K562 (cell line): ENCODE measurements around the gene TSPOAP1. TPM values are rescaled to one million over a fixed set of nuclear protein-coding genes. Genes with fewer than 3 reads are reported as not detected.

ENCODE experiments used
- ARID2 ChIP-seq: fragments of 450-650 bp; IDR thresholded peaks from 2 replicates; pipeline ENCODE4 v1.6.1; 2017; ENCODE audit warnings: antibody characterized with exemption, mild to moderate bottlenecking
- BHLHE40 ChIP-seq: IDR thresholded peaks from 2 replicates; pipeline ENCODE4 v1.6.1; 2011; ENCODE audit warnings: low read length, improper control_type of control experiment
- DPF2 ChIP-seq: fragments of 450-650 bp; IDR thresholded peaks from 2 replicates; pipeline ENCODE4 v1.6.1; 2016
- FOXM1 ChIP-seq, 2 experiments: fragments of 450-650 bp in 1 of 2; sonication (generic) in 1 of 2; formaldehyde crosslinking in 1 of 2; IDR thresholded peaks; 2 replicates each; pipeline versions ENCODE4 v1.6.1 to v1.9.0; 2017 to 2022; ENCODE audit warnings: low read depth in 2 of 2, mild to moderate bottlenecking in 2 of 2, missing genetic modification reagents in 1 of 2, moderate library complexity in 1 of 2
- NFXL1 ChIP-seq: fragments of 450-650 bp; formaldehyde crosslinking; IDR thresholded peaks from 2 replicates; pipeline ENCODE4 v1.4.0; 2021; ENCODE audit warnings: mild to moderate bottlenecking
- POLR2A ChIP-seq: fragments of 450-650 bp; conservative IDR thresholded peaks from 2 replicates; pipeline ENCODE4 v1.6.1; 2016
- SMARCB1 ChIP-seq: IDR thresholded peaks from 2 replicates; pipeline ENCODE4 v1.6.1; 2011; ENCODE audit warnings: improper control_type of control experiment, low read depth; ENCODE audit not compliant: insufficient read length
- TAF9B ChIP-seq: fragments of 450-650 bp; IDR thresholded peaks from 2 replicates; pipeline ENCODE4 v1.6.1; 2018; ENCODE audit warnings: mild to moderate bottlenecking; ENCODE audit not compliant: partially characterized antibody
- TEAD2 ChIP-seq: fragments of 450-650 bp; IDR thresholded peaks from 2 replicates; pipeline ENCODE4 v1.6.1; 2016; ENCODE audit warnings: missing genetic modification characterization, control low read depth, missing compliant biosample characterization
- ZBTB7A ChIP-seq: IDR thresholded peaks from 2 replicates; pipeline ENCODE4 v1.6.1; 2011; ENCODE audit warnings: low read depth, mild to moderate bottlenecking, low read length, moderate library complexity, borderline replicate concordance; ENCODE audit not compliant: control insufficient read depth
- ZNF253 ChIP-seq: fragments of 250-450 bp; sonication (Bioruptor Pico); conservative IDR thresholded peaks from 2 replicates; pipeline ENCODE4 v1.6.1; 2021; ENCODE audit warnings: mild to moderate bottlenecking
- ZNF551 ChIP-seq: fragments of 250-450 bp; sonication (Bioruptor Pico); IDR thresholded peaks from 2 replicates; pipeline ENCODE4 v1.5.0; 2021; ENCODE audit warnings: mild to moderate bottlenecking, moderate library complexity
- ZNF75A ChIP-seq: fragments of 450-650 bp; formaldehyde crosslinking; IDR thresholded peaks from 2 replicates; pipeline ENCODE4 v1.4.0; 2020; ENCODE audit warnings: mild to moderate bottlenecking
- polyA plus RNA-seq, 8 experiments: library from polyadenylated mRNA; depleted of rRNA in 4 of 8; stranded (reverse) in 5 of 8; unstranded in 3 of 8; fragments of >200 nt; fragmentation: Nextera tagmentation in 2 of 8; fragmentation: Illumina TruSeq in 1 of 8; extraction: Ambion mirVana in 2 of 8; extraction: Trizol in 1 of 8; gene quantifications; 2 replicates each; pipeline versions ENCODE4 v1.2.1 to v1.2.3, GENCODE V29; 2011 to 2014; ENCODE audit warnings: inconsistent platforms in 1 of 8, missing spikeins in 1 of 8
- total RNA-seq, 7 experiments: library from RNA; depleted of rRNA in 6 of 7; stranded (reverse); fragments of >200 nt in 6 of 7; fragmentation: Illumina TruSeq in 2 of 7; extraction: Trizol in 2 of 7; gene quantifications; 2 replicates each; pipeline versions ENCODE4 v1.2.1 to v1.2.3, GENCODE V29; 2011 to 2021; ENCODE audit warnings: low replicate concordance in 1 of 7
- TF ChIP-seq, protein P1 (sequence below): fragments of 250-450 bp; sonication (Bioruptor Pico); IDR thresholded peaks from 2 replicates; pipeline ENCODE4 v1.4.0; 2020
- TF ChIP-seq, protein P2 (sequence below): sonication (generic); formaldehyde crosslinking; IDR thresholded peaks from 2 replicates; pipeline ENCODE4 v1.8.0; 2022; ENCODE audit warnings: missing genetic modification reagents, mild to moderate bottlenecking, borderline replicate concordance
- TF ChIP-seq, protein P3 (sequence below): fragments of 450-650 bp; IDR thresholded peaks from 2 replicates; pipeline ENCODE4 v1.6.1; 2016; ENCODE audit warnings: mild to moderate bottlenecking

Gene TSPOAP1
- total and polyA plus RNA-seq, 9 of the 15 experiments (the other 6 are each of a cell fraction or from before 2014, with no cell fraction given) = 0.87 to 3.9 (median 1.8) TPM; not detected in 2

DNA sequence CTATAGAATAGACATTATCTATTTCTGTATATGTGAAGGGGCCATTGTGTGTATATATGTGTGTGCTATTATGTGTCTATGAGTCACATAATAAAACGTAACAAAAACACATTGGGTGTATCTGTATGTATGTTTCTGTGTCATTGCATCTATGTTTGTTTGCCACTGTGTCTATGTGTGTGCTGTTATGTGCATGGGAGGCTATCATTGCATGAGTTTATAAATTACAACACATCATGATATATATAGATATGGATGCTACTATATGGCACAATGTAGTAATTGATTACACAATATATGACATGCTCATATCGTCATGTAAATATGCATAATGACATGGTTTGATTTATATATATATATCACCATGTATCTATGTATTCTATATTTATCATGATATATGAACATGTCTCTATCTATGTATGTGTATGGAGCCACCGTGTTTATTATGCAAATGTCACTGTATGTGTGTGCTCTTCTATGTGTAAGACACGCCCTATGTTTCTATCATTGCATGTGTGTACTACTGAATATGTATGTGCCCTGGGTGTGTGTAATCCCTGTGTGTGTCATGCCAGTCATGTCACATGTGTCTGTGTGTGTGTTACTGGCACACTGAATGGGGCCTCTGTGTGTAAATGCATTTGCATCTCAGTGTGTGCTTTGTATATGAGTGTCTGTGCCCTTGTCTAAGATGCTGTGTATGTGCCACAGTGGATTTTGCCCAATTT is 1.4 kb upstream of the TSPOAP1 start (continued):
- TF ChIP-seq, protein P1, sequence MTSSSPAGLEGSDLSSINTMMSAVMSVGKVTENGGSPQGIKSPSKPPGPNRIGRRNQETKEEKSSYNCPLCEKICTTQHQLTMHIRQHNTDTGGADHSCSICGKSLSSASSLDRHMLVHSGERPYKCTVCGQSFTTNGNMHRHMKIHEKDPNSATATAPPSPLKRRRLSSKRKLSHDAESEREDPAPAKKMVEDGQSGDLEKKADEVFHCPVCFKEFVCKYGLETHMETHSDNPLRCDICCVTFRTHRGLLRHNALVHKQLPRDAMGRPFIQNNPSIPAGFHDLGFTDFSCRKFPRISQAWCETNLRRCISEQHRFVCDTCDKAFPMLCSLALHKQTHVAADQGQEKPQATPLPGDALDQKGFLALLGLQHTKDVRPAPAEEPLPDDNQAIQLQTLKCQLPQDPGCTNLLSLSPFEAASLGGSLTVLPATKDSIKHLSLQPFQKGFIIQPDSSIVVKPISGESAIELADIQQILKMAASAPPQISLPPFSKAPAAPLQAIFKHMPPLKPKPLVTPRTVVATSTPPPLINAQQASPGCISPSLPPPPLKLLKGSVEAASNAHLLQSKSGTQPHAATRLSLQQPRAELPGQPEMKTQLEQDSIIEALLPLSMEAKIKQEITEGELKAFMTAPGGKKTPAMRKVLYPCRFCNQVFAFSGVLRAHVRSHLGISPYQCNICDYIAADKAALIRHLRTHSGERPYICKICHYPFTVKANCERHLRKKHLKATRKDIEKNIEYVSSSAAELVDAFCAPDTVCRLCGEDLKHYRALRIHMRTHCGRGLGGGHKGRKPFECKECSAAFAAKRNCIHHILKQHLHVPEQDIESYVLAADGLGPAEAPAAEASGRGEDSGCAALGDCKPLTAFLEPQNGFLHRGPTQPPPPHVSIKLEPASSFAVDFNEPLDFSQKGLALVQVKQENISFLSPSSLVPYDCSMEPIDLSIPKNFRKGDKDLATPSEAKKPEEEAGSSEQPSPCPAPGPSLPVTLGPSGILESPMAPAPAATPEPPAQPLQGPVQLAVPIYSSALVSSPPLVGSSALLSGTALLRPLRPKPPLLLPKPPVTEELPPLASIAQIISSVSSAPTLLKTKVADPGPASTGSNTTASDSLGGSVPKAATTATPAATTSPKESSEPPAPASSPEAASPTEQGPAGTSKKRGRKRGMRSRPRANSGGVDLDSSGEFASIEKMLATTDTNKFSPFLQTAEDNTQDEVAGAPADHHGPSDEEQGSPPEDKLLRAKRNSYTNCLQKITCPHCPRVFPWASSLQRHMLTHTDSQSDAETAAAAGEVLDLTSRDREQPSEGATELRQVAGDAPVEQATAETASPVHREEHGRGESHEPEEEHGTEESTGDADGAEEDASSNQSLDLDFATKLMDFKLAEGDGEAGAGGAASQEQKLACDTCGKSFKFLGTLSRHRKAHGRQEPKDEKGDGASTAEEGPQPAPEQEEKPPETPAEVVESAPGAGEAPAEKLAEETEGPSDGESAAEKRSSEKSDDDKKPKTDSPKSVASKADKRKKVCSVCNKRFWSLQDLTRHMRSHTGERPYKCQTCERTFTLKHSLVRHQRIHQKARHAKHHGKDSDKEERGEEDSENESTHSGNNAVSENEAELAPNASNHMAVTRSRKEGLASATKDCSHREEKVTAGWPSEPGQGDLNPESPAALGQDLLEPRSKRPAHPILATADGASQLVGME (CRISPR knock-in tag) = no peak
- TF ChIP-seq, protein P2, sequence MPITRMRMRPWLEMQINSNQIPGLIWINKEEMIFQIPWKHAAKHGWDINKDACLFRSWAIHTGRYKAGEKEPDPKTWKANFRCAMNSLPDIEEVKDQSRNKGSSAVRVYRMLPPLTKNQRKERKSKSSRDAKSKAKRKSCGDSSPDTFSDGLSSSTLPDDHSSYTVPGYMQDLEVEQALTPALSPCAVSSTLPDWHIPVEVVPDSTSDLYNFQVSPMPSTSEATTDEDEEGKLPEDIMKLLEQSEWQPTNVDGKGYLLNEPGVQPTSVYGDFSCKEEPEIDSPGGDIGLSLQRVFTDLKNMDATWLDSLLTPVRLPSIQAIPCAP (CRISPR knock-in tag) = no peak
- no peak for TF ChIP-seq ZNF75A (CRISPR knock-in tag)
- no peak for TF ChIP-seq FOXM1 (IDR thresholded peaks at IDR 0.05; ENCODE audit: low read depth)
- TF ChIP-seq FOXM1 (CRISPR knock-in tag; IDR thresholded peaks at IDR 0.05; ENCODE audit: low read depth) = peak; percentile 29
- TF ChIP-seq ZNF253 (CRISPR knock-in tag) = peak; percentile 74
- TF ChIP-seq TEAD2 = no peak
- TF ChIP-seq ZBTB7A = no peak
- TF ChIP-seq ARID2 = peak; percentile 18; the same call in 1 of the 2 replicates
- TF ChIP-seq ZNF551 (CRISPR knock-in tag) = no peak; the same call in 1 of the 2 replicates
- TF ChIP-seq, protein P3, sequence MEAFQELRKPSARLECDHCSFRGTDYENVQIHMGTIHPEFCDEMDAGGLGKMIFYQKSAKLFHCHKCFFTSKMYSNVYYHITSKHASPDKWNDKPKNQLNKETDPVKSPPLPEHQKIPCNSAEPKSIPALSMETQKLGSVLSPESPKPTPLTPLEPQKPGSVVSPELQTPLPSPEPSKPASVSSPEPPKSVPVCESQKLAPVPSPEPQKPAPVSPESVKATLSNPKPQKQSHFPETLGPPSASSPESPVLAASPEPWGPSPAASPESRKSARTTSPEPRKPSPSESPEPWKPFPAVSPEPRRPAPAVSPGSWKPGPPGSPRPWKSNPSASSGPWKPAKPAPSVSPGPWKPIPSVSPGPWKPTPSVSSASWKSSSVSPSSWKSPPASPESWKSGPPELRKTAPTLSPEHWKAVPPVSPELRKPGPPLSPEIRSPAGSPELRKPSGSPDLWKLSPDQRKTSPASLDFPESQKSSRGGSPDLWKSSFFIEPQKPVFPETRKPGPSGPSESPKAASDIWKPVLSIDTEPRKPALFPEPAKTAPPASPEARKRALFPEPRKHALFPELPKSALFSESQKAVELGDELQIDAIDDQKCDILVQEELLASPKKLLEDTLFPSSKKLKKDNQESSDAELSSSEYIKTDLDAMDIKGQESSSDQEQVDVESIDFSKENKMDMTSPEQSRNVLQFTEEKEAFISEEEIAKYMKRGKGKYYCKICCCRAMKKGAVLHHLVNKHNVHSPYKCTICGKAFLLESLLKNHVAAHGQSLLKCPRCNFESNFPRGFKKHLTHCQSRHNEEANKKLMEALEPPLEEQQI = no peak
- no peak for TF ChIP-seq SMARCB1
- peak; percentile 98 for TF ChIP-seq POLR2A
- TF ChIP-seq BHLHE40 = no peak
- 0 out of 2 replicates have a peak, but pooled peaks have one; percentile 10 for TF ChIP-seq DPF2
- TF ChIP-seq TAF9B = no peak
- TF ChIP-seq NFXL1 (CRISPR knock-in tag) = peak; percentile 86
